ENCODE data around the gene TMPRSS3. TPM values are rescaled to one million over a fixed set of nuclear protein-coding genes. Genes with fewer than 3 reads are reported as not detected.

TMPRSS3 gene
- total RNA-seq, 1 donor from 2014 or later, result not detected

DNA sequence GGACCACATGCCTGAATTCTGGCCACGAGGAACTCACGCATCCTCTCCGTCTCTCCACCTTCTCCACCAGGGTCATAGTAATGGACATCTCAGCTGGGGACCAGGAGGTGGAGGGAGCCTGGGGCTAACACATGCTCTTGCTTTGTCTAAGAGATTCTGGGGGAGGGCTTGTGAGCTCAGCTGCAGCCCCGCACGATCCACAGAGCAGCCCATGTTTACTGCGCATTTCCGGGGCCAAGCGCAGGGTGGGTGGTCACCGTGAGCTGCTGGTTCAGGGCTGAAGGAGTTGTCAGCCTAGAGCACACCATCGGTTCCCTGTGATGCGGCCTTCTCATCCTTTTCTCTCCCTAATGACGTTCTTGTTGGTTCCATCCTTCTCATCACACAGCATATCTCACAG is 37.6 kb downstream of the TMPRSS3 start:
- POLR2A ChIA-PET, result no interaction called here
- CTCF ChIA-PET, result interaction anchor here (1.0 kb wide), 1 partner anchor 48 kb away, joined by 3 read pairs; no protein-coding TSS in a partner anchor

GRCh38 chr21:42357307-42357706 is 38.5 kb downstream of the TMPRSS3 start:
- CTCF ChIA-PET, result interaction anchor here (1.0 kb wide), 1 partner anchor 47 kb away, joined by 3 read pairs; no protein-coding TSS in a partner anchor
- Mint-ChIP-seq H3K27me3 (peaks cover 26% of the 10 kb centered on the region), H3K27ac (no peak overlapping the region), H3K9me3 (peaks cover 16% of the 10 kb centered on the region), H3K4me1 (peaks cover 2% of the 10 kb centered on the region), H3K4me3 (no peak overlapping the region), H3K36me3 (ENCODE audit: low read depth) (peaks cover 3% of the 10 kb centered on the region)
- DNase-seq (no peak), ATAC-seq (ENCODE audit: low read depth) (no peak)
- TF ChIP-seq, protein P1, sequence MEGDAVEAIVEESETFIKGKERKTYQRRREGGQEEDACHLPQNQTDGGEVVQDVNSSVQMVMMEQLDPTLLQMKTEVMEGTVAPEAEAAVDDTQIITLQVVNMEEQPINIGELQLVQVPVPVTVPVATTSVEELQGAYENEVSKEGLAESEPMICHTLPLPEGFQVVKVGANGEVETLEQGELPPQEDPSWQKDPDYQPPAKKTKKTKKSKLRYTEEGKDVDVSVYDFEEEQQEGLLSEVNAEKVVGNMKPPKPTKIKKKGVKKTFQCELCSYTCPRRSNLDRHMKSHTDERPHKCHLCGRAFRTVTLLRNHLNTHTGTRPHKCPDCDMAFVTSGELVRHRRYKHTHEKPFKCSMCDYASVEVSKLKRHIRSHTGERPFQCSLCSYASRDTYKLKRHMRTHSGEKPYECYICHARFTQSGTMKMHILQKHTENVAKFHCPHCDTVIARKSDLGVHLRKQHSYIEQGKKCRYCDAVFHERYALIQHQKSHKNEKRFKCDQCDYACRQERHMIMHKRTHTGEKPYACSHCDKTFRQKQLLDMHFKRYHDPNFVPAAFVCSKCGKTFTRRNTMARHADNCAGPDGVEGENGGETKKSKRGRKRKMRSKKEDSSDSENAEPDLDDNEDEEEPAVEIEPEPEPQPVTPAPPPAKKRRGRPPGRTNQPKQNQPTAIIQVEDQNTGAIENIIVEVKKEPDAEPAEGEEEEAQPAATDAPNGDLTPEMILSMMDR (IDR thresholded peaks at IDR 0.05), result no peak
- intact Hi-C loops (cut with micrococcal nuclease), result no loop called here
- POLR2A ChIA-PET, result no interaction called here

More for the DNA sequence above, 37.6 kb downstream of the TMPRSS3 start:
- intact Hi-C loops (cut with micrococcal nuclease), result no loop called here
- Mint-ChIP-seq H3K9me3 (peaks cover 16% of the 10 kb centered on the region), H3K4me3 (no peak overlapping the region), H3K4me1 (peaks cover 2% of the 10 kb centered on the region), H3K27ac (no peak overlapping the region), H3K27me3 (peaks cover 28% of the 10 kb centered on the region), H3K36me3 (ENCODE audit: low read depth) (peaks cover 3% of the 10 kb centered on the region)
- TF ChIP-seq, protein P1 (IDR thresholded peaks at IDR 0.05), result no peak
- DNase-seq (no peak), ATAC-seq (ENCODE audit: low read depth) (no peak)

DNA sequence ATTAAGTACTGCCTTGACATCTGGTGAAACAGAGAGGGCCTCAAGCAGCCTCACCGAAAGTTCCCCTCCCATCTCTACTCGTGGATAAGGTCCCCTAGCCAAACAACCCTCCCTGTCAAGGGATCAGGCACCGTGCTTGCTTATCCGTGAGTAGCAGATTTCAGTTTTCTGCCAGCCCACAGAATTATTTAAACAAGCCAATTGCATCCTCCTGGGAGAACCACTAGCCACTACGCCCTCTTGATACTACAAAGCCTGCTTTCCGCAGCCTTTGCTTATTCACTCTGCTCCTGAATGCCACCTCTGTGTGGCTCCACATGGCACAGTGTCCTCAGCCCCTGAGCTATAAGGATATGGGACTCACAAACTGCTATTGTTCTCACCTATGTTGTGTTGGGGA is 39.2 kb downstream of the TMPRSS3 start:
- no peaks in the 10 kb centered on the region for H3K4me1 Mint-ChIP-seq
- intact Hi-C loops (cut with micrococcal nuclease), result no loop called here
- H3K4me3 Mint-ChIP-seq, result no peak overlapping the region
- TF ChIP-seq, protein P1 (IDR thresholded peaks at IDR 0.05), result no peak
- peaks cover 3% of the 10 kb centered on the region for H3K36me3 Mint-ChIP-seq (ENCODE audit: low read depth)
- H3K9me3 Mint-ChIP-seq, result peaks cover 16% of the 10 kb centered on the region
- ChIA-PET CTCF (no interaction called here), POLR2A (no interaction called here)
- peaks cover 21% of the 10 kb centered on the region for H3K27me3 Mint-ChIP-seq
- DNase-seq (no peak), ATAC-seq (ENCODE audit: low read depth) (no peak)
- no peak overlapping the region for H3K27ac Mint-ChIP-seq

GRCh38 chr21:42356046-42356445 is 39.8 kb downstream of the TMPRSS3 start:
- H3K9me3 Mint-ChIP-seq, result peaks cover 16% of the 10 kb centered on the region
- intact Hi-C loops (cut with micrococcal nuclease), result no loop called here
- DNase-seq (no peak), ATAC-seq (ENCODE audit: low read depth) (no peak)
- TF ChIP-seq, protein P1 (IDR thresholded peaks at IDR 0.05), result no peak
- CTCF ChIA-PET, result no interaction called here
- POLR2A ChIA-PET, result no interaction called here
- H3K27ac Mint-ChIP-seq, result no peak overlapping the region
- H3K36me3 Mint-ChIP-seq (ENCODE audit: low read depth), result peaks cover 3% of the 10 kb centered on the region
- H3K27me3 Mint-ChIP-seq, result peaks cover 20% of the 10 kb centered on the region
- no peak overlapping the region for H3K4me3 Mint-ChIP-seq
- no peaks in the 10 kb centered on the region for H3K4me1 Mint-ChIP-seq

DNA sequence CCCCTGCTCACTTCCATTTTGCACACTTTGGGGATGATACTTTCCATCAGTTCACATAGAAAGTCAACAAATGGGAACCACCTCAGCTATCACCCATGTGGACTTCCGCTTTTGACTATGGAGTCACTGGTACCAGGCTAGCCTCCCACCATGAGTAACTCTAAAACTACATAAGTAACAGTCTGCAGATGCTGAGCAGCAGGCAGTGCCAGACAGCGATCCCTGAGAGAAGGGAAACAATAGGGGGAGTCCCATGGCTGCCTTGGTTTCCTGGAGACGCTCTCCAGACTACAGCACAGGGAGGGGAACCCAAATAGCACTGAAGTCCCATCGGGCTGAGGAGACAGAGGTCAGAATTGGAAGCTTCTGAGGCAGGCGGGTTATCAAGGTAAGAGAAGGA is 42.2 kb downstream of the TMPRSS3 start:
- intact Hi-C loops (cut with micrococcal nuclease), result no loop called here
- DNase-seq, result no peak
- CTCF ChIA-PET, result no interaction called here

More for the DNA sequence above, 42.2 kb downstream of the TMPRSS3 start:
- POLR2A ChIA-PET, result no interaction called here
- Mint-ChIP-seq H3K4me3 (no peak overlapping the region), H3K36me3 (ENCODE audit: low read depth) (peaks cover 3% of the 10 kb centered on the region), H3K4me1 (no peaks in the 10 kb centered on the region), H3K27ac (no peak overlapping the region), H3K9me3 (peaks cover 16% of the 10 kb centered on the region), H3K27me3 (peaks cover 20% of the 10 kb centered on the region)
- TF ChIP-seq, protein P1 (IDR thresholded peaks at IDR 0.05), result no peak
- no peak for ATAC-seq (ENCODE audit: low read depth)
